ENCODE data around the gene DEFB124.
"Not testable (repeated sequence)": the region's sequence is repeated elsewhere in the genome, so short reads cannot be mapped to it uniquely, and the experiment has no call there.

The DEFB124 gene

DNA sequence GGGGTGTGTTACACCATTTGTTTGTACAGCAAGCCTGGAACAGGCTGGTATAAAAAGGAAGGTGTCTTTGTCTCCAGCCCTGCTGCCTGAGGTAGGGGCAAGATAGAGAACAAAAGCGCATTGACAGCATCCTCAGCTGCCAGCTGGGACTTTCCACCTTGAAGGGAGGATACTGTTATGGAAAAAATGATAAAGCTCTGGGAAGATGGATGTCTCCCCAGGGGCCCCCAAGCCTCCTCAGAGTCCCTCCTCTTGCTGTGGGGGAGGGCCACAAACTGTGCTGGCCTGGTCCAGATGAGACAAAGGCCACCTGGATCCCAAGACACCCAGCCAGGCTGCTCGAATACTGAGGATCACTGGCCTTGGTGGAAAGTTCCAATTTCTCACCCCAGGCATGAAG lies 13.2 kb upstream of the DEFB124 start:
- DNase-seq (ENCODE audit: low spot score): no peak

DNA sequence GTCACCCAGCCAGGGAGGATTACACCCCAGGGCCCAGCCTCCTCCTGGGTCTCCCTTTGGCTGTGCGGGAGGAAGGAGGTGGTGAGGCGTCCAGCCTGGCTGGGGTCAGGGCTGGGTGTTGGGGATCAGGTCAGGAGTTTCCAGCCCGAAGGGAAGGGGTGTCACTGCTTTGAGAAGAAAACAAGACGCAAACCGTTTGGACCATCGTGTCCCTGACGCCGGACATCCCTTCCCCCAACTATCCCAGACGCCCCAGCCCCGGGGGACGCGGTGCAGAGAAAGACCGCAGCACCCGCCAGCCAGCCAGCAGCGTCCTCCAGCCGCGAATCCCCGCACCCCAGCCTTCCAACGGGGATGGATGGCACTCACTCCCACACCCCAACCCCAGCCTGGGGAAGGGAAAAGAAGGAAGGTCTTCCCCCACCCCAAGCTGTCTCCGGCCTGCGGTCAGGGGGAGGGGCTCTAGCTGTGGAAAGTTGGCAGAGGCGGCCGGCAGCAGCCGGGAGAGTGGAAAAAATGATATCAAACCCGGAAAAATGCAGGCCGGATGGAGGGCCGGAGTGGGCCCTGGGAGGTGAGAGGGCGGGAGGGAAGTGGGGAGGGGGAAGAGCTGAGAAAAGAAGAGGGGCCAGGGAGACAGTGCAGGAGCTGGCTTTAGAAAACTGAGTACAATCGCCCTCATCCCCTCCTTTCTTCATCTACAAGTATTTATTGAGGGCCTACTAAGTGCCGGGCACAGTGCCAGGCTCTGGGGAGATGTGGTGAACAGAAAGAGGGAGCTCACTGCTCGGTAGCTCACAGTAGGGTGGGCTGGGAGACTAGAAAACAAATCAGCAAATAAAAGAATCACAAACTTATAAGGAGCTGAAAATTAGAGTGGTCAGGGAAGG lies 10.8 kb upstream of the DEFB124 start:
- no peak for DNase-seq (ENCODE audit: low spot score)

DNA sequence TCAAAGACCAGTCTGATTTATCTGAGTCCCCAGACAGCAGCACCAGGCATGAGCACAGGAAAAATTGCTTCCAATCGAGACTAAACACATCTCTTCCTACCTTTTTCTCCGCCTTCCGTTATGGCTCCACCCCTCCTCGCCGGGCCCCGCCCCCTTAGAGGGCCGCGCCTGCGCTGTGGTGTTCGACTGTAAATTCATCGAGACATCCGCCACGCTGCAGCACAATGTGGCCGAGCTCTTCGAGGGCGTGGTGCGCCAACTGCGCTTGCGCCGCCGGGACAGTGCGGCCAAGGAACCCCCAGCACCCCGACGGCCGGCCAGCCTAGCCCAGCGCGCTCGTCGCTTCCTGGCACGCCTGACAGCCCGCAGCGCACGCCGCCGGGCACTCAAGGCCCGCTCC lies 9.1 kb upstream of the DEFB124 start:
- DNase-seq (ENCODE audit: low spot score): no peak

DNA sequence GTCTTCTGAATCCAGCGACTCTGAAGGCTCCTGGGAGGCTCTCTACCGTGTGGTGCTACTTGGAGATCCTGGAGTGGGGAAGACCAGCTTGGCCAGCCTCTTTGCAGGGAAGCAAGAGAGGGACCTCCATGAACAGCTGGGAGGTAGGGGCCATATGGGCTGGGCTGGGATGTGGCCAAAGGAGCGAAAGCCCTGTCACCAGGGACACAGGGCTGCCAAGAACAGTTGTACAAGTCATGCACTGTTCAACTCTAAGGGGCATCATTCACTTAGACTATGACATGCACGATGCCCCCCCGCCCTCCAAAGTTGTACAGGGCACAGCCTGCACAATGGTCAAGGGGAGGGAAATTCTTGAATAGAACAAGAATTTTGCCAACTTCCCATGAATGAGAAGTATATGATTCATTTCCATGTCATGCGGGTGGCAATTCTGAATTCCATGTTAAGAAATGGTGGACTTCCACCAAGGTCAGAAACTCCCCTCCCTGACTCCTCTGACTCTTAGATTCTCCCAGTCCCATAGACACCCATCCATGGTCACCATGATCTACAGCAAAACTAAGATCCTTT lies 1.8 kb upstream of the DEFB124 start:
- DNase-seq (ENCODE audit: low spot score): no peak

DNA sequence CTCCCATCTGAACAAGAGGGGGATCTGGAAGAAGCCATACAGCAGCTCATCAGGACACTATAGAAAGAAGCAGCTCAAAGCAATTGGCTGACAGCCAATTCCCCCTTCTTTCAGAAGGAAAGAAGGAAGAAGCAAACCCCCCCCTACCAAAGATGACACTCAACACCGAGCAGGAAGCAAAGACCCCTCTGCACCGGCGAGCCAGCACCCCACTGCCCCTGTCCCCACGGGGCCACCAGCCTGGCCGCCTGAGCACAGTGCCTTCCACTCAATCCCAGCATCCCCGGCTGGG lies 1.3 kb upstream of the DEFB124 start:
- DNase-seq (ENCODE audit: low spot score): no peak

DNA sequence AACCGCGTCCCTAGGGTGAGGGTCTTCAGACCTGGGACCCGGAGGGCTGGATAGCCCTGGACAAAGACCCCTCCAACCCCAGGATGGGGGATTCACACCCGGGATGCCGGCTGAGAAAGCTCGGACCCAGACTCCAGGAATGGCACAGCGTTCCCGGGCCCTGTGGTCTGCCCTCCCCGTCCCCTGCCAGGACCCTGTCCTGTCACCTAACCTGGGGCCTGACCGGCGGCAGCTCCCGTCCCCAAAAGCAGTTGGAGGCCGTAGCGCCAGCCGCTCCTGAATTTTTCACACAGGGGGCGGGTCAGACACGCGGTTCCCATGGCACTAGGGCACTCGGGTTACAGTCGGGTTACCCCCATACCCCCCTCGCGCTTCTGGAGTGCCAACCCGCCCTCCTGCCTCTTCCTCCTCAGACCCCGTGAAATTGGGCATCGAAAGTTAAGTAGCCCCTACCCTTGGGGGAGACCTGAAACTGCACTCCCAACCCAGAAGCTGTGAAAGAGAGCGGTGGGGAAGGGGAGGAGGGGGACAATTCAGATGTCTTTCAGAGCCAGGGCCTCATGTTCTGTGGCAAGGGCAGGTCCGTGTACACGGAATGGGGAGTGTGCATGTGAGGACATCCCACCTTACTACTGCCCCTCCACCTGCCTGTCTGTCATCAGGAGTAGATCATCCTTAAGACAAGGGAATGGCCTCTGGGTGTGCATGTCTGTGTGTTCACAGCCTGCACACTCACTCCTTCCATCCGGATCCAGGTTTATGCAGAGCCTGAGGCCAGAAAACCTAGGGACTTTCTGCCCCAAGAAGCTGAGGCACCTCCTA lies 756 bp upstream of the DEFB124 start:
- no peak for DNase-seq (ENCODE audit: low spot score)

DNA sequence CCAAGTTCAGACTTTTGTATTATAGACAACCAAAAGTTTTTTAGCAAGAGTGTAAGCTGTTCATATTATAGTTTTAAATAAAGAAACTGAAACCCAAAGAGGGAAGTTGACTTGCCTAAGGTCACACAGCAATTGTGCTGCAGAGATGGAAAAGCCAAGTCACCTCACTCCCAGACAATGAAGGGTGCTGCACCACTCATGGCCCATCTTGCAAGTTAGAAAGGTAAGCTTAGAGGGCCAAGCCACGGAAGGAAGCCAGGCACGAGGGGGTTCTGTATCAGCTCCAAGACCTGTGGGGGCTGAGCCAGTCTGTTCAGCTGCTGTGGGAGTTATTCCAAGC lies 860 bp downstream of the DEFB124 start:
- no peak for DNase-seq (ENCODE audit: low spot score)

DNA sequence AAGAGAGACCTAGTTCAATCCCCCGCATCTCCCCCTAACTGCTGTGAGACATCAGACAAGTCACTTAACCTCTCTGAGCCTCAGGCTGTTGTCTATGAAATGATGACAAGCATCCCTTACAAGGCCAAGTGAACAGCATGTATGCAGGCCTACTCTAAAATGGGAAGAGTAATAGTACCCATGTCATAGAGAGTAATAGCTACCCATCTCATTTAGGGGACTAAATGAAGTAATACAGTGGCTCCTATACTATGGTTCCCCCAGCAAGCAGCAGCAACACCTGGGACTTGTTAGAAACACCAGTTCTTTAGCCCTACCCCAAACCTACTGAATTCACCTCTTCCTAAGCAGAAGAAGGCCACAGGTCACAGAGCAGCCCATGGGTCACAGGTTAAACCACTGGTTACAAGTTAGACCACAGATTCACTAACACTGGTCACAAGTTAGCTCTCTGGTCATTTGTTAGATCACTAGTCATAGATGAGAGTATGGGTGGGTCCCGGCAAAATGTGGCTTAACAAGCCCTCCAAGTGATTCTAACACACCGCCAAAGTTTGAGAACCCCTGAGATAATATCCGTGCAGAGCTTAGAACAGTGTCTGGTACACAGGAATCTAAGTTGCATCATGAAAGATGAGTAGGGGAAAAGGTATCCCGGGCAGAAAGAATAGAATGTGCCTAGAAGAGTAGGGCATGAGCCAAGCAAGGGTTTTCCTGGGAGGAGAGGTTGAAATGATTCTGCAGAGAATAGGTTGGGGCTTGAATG lies 1.4 kb downstream of the DEFB124 start:
- DNase-seq (ENCODE audit: low spot score): no peak

DNA sequence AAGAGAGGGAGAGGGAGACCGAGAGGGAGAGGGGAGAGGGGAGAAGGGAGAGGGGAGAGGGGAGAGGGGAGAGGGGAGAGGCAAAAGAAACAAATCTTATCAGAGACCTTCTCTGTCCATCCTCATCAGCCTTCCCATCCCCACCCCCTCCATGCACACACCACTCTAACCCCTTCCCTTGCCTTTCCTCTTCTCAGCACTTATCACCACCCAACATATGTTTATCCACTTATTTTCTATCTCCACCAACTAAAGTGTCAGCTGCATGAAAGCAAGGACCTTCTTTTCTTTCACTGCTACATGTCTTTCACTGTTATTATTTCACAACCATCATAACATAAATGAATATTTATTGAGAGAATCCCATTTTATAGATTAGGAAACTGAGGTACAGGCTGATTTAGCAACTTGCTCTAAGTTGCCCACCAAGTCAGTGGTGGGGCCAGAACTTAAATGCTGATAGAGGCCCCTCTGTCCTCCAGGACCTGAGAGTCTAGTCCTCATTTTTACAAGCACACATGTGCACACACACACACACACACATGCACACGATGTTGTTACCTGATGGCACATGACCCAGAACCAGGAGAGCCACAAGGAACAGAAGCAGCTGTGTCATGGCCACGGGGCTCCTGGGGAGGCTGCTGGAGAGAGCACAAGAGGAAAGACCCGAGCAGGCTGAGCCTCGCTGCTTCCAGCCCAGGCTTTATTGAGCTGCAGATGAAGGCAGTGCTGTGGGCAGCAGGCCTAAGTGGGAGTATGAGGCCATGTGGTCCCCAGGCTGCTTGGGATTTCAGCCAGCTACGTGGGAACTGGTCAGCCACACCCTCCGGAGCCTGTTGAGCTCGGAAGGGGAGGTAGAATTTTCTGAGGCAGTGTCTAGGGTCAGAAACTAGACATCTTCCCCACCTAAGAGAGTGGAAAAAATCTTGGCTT lies 2.3 kb downstream of the DEFB124 start:
- no peak for DNase-seq (ENCODE audit: low spot score)

DNA sequence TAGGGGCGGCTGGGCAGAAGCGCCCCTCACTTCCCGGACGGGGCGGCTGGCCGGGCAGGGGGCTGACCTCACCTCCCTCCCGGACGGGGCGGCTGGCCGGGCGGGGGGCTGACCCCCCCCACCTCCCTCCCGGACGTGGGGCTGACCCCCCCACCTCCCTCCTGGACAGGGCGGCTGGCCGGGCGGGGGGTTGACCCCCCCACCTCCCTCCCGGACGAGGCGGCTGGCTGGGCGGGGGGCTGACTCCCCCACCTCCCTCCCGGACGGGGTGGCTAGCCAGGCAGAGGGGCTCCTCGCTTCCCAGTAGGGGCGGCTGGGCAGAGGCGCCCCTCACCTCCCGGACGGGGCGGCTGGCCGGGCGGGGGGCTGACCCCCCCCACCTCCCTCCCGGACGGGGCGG lies 4.0 kb downstream of the DEFB124 start:
- not testable (repeated sequence) for DNase-seq (ENCODE audit: low spot score)

DNA sequence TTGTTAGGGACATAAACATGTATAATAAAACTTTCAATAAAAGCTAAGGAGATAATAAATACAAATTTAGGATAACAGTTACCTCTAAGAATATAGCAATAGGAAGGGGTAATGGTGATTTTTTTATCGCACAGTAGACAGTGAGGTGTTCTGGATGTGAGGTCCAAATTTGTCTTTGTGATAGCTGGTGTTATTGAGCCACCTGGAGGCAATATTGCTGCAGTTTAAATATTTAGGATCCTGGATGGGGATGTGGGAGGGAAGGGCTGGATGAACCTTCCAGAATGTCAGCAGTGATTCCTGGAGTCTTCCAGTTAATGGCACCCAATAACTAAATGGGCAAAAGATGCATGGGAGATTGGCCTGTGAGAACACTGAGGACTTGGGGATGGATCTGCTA lies 20.6 kb downstream of the DEFB124 start:
- no peak for DNase-seq (ENCODE audit: low spot score)

DNA sequence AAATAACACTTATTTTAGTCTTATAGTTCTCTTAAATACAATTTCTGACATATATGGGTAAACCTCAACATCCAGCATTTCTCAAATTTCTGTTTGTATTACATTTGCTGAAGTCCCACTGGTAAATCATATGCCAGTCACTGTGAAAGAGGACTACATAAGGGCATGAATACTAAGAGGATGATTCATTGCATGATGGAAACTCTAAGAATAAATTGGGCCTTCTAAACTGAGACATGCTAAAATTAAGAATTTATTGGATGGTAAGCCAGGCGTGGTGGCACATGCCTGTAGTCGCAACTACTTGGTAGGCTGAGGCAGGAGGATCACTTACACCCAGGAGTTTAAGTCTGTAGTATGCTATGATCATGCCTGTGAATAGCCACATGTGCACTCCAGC lies 22.4 kb downstream of the DEFB124 start:
- no peak for DNase-seq (ENCODE audit: low spot score)

DNA sequence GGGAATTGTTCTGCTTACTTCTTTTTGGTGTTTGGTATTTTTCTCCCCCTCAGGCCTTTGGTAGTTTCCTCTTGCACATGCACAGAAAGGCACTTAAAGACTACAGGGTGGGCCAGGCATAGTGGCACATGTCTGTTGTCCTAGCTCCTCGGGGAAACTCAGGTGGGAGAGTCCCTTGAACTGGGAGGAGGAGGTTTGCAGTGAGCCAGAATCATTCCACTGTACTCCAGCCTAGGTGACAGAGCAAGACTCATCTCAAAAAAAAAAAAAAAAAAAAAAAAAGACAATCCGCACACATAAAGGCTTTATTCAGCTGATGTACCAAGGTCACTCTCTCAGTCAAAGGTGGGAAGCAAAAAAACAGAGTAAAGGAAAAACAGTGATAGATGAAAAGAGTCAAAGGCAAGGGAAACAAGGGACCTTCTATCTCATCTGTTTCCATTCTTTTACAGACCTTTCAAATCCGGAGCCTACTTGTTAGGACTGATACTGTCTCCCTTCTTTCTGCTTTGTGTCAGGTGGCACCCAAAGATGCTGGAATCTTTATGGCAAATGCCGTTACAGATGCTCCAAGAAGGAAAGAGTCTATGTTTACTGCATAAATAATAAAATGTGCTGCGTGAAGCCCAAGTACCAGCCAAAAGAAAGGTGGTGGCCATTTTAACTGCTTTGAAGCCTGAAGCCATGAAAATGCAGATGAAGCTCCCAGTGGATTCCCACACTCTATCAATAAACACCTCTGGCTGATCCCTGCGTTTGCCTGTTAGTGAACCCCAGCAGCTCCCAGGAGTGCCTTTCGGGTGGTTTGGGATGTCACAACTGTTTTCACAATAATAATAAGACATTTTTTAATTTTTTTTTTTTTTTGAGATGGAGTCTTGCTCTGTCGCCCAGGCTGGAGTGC lies 25.2 kb downstream of the DEFB124 start:
- DNase-seq (ENCODE audit: low spot score): no peak

DNA sequence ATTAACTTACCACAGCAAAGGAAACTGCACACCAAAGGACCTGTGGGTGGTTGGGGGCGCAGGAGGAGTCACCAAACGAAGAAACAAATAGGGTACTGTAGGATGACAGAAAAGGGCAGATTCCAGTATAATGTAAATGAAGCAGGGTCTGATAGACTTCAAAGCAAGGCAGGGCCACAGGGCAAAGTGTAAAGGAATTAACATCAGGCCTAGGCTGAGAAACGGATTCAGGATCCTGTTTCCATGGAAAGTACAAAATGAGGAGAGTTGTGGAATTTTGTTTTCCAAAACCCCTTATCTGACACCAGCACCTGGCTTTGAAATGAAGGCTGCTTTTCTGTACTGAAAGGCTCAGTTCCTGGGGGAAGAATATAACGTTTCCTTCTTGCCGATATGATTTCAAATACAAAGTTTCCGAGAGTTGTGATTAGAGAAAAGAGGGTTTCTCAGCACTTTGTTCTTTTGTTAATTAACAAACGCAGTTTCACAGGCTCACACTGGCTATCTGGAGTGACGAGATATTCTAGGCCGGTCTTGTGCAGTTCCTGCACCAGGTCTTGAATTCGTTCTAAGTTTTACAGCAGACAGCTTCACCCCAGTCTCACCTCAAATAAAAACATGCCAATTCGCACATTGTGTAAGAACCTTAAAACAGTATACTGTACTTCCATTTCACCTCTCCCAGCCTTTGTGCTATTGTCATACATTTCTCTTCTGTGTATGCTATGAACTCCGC lies 28.7 kb downstream of the DEFB124 start:
- DNase-seq (ENCODE audit: low spot score): no peak

DNA sequence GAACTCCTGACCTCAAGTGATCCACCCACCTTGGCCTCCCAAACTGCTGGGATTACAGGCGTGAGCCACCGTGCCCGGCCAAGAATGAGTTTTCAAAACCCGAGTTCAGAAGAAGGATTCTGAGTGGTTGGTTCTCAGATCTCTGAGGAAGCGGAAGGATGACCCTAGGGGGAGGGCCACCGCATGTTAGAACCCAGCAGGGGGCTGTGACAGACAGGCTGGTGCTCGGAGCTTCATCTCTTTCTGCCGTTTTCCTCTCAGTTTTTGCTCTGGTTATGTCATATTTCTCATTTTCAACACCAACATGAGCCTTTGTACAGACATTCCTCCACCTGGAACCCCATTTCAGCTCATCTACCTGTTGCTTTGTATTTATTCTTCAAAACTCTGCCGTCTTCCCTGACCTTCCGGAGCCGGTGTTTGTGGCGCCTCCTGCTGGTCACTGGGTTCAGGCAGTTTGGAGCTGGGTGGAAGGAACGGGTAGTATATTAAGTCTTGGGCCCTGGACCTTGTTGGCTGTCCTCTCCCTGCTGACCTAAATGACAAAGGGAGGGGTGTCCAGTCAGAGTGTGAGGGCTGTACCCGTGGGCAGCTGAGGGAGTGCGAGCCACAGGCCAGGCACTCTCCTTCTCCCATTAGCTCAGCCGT lies 34.8 kb downstream of the DEFB124 start, which contains the start of gene DEFB123:
Gene DEFB123 (plus strand): TSS at position 621 of the 648 bp plus-strand sequence. CDS start 67 bp downstream, outside the sequence.
- DNase-seq (ENCODE audit: low spot score): no peak

DNA sequence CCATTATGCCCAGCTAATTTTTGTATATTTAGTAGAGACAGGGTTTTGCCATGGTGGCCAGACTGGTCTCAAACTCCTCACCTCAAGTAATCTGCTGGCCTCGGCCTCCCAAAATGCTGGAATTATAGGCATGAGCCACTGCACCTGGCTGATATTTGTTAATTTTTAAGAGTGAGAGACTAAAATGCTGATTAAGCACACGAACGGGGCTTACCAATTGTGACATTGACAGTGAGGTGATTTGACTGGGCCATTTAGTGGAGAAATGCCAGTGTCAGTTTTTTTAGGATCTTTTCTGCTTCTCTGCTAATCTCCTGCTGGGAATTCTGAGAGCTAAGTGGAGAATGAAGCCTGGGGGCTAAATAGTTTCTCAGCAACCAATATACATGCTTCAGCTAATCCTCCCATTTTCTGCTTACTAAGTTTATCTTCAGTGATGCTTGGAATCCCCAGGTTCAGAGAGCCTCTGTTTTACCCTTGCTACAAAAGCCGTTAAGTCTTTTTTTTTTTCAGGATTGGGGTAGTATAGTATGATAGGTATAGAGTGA lies 44.3 kb downstream of the DEFB124 start:
- no peak for DNase-seq (ENCODE audit: low spot score)

DNA sequence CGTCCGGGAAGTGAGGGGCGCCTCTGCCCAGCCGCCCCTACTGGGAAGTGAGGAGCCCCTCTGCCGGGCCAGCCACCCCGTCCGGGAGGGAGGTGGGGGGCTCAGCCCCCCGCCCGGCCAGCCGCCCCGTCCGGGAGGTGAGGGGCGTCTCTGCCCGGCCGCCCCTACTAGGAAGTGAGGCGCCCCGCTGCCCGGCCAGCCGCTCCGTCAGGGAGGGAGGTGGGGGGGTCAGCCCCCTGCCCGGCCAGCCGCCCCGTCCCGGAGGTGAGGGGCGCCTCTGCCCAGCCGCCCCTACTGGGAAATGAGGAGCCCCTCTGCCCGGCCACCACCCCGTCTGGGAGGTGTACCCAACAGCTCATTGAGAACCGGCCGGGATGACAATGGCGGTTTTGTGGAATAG lies 47.4 kb downstream of the DEFB124 start:
- not testable (repeated sequence) for DNase-seq (ENCODE audit: low spot score)

DNA sequence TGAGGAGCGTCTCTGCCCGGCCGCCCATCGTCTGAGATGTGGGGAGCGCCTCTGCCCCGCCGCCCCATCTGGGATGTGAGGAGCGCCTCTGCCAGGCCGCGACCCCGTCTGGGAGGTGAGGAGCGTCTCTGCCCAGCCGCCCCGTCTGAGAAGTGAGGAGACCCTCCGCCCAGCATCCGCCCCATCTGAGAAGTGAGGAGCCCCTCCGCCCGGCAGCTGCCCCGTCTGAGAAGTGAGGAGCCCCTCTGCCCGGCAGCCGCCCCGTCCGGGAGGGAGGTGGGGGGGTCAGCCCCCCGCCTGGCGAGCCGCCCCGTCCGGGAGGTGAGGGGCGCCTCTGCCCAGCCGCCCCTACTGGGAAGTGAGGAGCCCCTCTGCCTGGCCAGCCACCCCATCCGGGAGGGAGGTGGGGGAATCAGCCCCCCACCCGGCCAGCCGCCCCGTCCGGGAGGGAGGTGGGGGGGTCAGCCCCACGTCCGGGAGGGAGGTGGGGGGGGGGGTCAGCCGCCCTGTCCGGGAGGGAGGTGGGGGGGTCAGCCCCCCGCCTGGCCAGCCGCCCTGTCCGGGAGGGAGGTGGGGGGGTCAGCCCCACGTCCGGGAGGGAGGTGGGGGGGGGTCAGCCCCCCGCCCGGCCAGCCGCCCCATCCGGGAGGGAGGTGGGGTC lies 47.9 kb downstream of the DEFB124 start:
- not testable (repeated sequence) for DNase-seq (ENCODE audit: low spot score)

Data from pons (tissue), 1 donor.